ENCODE measurements around the gene SNX21.
"Not testable (repeated sequence)": the region's sequence is repeated elsewhere in the genome, so short reads cannot be mapped to it uniquely, and the experiment has no call there.

- not testable (repeated sequence) for TF ChIP-seq POLR2A (IDR thresholded peaks at IDR 0.05; ENCODE audit: low read depth, low read length); CTCF (IDR thresholded peaks at IDR 0.05; ENCODE audit: extremely low read depth in 1 of 2, insufficient read depth in 1 of 2, low read depth in 1 of 2, low read length in 2 of 2); EZH2 (IDR thresholded peaks at IDR 0.05; ENCODE audit: borderline replicate concordance, low read depth, low read length, severe bottlenecking); MAX (IDR thresholded peaks at IDR 0.05; ENCODE audit: insufficient read depth, insufficient read length); MYC (IDR thresholded peaks at IDR 0.05; ENCODE audit: low read depth, low read length); FOS (IDR thresholded peaks at IDR 0.05; ENCODE audit: borderline replicate concordance, insufficient read depth, low read length); JUN (IDR thresholded peaks at IDR 0.05; ENCODE audit: borderline replicate concordance, insufficient read depth, insufficient read length, low read depth); POLR2AphosphoS5 (IDR thresholded peaks at IDR 0.05; ENCODE audit: insufficient read depth, low read depth, low read length); GATA2 (IDR thresholded peaks at IDR 0.05; ENCODE audit: insufficient read depth, insufficient read length, low read depth, low read length)
These were observed 36.1 kb upstream of the SNX21 start for GRCh38 chr20:45797510-45797909.
